Endothelial cell of hepatic sinusoid (primary cell): ENCODE results near the gene ALPG.

ENCODE experiments used
- in situ Hi-C: cut with HindIII; loops from 2 replicates; pipeline ENCODE4 v1.10.0; 2017; ENCODE audit warnings: low sequenced_read_pairs

The ALPG gene

GRCh38 chr2:232456296-232457120 lies 49.9 kb downstream of the ALPG start:
- in situ Hi-C loops = loop anchor here (5.0 kb wide), 1 partner anchor 41 kb away; no protein-coding TSS in a partner anchor

- in situ Hi-C loops = loop anchor here (5.0 kb wide), 1 partner anchor 40 kb away; no protein-coding TSS in a partner anchor
Measured at GRCh38 chr2:232457121-232458011, 50.7 kb downstream of the ALPG start.

- in situ Hi-C loops = loop anchor here (5.0 kb wide), 1 partner anchor 39 kb away; no protein-coding TSS in a partner anchor
Measured at GRCh38 chr2:232458051-232458660, 51.5 kb downstream of the ALPG start.

GRCh38 chr2:232458661-232459418 lies 52.2 kb downstream of the ALPG start:
- in situ Hi-C loops = loop anchor here (5.0 kb wide), 1 partner anchor 38 kb away; no protein-coding TSS in a partner anchor

DNA sequence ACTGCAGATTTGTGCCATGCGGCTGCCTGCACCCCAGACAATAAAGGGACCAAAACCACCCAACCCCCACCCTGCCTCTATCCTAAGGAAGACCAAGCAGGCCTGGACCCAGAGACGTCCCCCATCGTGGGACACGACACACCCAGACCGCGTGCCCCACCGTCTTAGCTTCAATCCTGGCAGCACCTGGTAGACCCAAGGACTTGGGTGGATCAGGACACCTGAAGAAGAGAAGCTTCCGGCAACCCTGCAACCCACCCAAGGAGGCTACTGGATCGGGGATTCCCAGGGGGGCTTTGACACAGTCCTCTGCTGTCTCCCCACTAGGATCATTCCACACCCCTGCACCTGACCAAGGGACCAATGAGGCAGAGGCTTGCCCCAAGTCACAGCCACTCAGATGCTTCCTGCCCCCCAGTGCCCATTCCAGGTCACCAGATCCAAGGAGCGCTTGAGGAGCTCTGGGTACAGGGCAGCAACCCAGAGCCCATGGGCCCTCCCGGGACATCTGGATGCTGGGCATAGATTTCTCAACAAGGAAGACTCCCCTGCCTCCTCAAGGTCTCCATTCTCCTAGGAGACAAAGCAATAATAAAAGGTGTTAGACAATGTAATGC lies 52.9 kb downstream of the ALPG start:
- in situ Hi-C loops = loop anchor here (5.0 kb wide), 1 partner anchor 38 kb away; no protein-coding TSS in a partner anchor

- in situ Hi-C loops = no loop called here
Measured at GRCh38 chr2:232460171-232460570, 53.5 kb downstream of the ALPG start.
